Stimulated activated CD8-positive, alpha-beta memory T cell treated with anti-CD3 and anti-CD28 coated beads, Interleukin-15, amount 100 ng/mL, for 24 hours (primary cell): ENCODE measurements around the gene NEK8.
A peak's percentile ranks its signal among the peaks of the same experiment; 100 is the strongest.
"Not testable (repeated sequence)": the region's sequence is repeated elsewhere in the genome, so short reads cannot be mapped to it uniquely, and the experiment has no call there.

Experiments
- DNase-seq: peaks from one replicate; pipeline ENCODE4 v3.0.0-alpha.2; 2020; ENCODE audit warnings: low read depth

The NEK8 gene

DNA sequence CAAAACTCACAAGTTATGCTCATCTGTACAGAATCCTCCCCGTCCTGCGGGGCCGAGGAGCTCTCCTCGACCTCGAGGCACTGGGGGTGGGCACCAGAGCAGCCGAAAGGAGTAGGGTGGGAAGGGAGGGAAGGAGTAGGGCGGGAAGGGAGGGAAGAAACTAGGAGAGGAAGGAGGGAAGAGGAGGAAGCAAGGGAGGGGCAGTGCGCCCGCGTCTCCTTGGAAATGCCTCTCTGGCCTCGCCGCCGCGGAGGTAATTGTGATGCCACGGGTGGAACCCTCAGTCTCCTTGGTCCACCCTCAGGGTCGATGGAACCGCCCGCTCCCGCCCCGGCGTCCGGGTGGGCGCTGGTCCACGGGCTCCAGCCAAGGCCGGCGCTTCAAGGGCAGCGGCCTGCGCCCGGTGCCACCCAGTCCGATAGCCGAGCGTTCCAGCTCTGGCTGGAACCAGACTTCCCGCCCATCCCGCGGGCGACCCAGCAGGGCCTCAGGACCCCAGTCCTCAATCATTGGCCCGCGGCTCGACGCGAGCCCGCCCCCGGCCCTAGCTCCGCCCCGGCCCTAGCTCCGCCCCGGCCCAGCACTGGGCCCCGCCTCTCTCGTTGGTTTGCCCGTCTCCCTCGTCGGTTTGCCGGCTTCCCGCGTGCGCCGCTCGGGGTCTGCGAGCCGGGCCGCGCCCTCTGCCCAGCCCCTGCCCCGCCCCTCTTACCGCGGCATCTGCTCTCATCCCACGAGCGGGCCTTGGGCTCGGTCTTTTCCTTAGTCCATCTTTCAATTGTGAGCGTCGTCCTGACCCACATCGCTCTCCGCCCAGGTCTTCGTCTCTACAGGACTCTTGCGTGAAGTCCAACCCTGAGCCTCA is 17.5 kb upstream of the NEK8 start:
- DNase-seq, result peak; percentile 78

DNA sequence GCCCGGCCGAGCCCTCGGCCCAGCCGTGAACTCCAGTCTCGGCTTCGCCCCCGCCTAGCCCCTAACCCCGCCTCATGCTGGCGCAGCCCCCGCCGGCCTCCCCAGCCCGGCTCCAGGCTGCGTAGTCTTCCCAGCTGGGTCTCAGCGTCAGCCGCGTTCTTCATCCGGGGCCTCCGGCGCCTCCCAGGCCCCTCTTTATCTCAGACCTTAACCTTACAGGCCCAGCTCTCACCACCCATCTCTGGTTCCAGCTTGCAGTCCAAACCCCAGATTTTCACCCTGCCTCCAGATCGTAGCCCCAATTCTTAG is 16.9 kb upstream of the NEK8 start, which contains the start of gene PROCA1:
PROCA1 (minus strand) TSS at position 166 of the 309 bp plus-strand sequence. CDS start 228 bp downstream, outside the sequence.
- DNase-seq, result no peak

DNA sequence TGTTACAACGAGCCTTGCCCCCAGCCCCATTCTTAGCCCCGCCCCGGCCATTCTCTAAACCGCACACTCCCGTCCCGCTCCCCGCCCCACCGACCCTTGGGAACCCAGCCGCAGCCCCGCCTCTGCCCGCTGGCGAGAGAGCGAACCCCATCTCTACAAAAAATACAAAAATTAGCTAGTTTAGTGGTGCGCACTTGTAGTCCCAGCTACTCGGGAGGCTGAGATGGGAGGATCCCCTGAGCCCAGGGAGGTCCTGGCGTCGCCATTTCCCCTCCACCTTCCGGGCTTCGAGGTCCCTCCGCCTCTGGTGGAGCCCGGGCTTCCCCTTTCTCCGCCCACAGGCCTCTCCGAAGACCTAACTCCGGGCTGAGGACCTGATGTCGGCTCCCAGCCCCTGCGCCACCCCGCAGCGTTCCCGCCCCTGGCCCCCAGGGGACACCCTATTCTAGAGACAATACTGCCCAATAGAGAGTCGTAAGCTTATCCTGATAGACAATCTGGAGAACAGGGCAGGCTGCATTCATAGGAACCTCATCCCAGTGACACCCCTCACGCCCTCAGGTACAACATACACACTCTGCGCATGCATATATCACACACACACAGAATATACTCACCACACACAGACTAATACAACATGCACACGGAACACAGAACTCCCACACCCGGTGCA is 16.4 kb upstream of the NEK8 start:
- DNase-seq, result no peak

DNA sequence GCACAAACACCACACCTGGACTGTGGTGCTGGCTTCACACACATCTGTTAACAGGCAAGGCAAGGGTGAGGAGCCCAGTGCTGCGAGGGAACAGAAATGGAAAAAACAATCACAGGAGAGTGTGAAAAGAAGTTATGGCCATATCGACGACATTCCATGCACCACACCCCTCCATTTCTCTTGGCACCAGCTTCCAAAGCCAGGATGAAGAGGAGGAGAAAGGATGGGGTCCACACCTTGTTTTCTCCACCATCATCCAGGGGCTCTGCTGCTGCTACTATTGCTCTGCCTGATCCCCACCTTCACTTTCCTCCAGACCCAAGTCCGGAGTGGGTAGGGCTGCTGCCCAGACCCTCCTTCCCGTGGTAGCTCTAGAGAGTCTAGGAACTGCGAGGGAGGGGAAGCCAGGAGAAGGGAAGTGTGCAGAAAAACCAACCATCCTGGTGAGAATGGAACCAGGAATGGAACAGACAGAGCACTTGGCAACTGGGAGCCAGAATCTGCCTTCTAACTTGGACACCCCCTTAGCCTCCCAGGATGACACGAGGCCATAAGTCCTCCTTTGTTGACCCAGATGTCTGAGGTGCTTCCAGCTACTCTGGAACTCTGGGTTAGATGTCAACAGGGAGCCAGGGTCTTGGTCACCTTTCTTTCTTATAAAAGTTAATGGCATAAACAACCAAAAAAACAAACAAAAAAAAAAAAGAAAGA is 15.7 kb upstream of the NEK8 start:
- no peak for DNase-seq

DNA sequence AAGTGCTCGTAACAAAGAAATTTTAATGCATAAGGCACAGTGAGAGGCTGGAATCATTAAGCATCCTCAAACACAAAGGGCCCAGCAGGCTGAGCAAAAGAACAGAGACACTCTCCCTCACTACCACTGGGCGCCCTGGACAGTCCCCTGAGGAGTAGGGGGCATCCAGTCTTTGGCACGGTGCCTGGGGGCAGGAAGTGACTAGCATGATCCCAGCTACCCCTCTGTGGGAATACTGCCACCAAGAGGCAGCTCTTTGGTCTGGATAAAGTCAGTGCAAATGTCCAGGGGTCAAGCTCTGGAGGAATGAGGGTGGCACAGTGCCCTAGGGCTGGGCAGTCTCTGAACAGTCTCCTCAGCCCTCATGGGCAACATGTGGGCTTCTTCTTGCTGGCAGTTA is 14.3 kb upstream of the NEK8 start:
- no peak for DNase-seq

DNA sequence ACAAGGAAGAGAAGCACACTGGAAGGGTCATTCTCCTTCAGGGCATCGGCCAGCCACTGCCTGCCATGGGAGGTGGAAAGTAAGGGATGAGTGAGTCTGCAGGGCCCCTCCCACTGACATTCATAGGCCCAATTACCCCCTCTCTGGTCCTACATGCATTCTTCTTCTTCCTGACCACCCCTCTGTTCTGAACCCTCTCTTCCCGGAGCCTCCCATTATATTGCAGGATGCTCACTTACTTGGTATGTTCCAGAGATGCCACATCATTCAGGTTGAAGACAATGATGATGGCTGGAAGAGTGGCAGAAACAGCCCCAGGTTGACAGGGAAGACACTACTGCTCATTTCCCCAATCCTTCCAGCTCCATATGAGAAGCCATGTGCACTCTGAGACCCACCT is 13.4 kb upstream of the NEK8 start:
- no peak for DNase-seq

DNA sequence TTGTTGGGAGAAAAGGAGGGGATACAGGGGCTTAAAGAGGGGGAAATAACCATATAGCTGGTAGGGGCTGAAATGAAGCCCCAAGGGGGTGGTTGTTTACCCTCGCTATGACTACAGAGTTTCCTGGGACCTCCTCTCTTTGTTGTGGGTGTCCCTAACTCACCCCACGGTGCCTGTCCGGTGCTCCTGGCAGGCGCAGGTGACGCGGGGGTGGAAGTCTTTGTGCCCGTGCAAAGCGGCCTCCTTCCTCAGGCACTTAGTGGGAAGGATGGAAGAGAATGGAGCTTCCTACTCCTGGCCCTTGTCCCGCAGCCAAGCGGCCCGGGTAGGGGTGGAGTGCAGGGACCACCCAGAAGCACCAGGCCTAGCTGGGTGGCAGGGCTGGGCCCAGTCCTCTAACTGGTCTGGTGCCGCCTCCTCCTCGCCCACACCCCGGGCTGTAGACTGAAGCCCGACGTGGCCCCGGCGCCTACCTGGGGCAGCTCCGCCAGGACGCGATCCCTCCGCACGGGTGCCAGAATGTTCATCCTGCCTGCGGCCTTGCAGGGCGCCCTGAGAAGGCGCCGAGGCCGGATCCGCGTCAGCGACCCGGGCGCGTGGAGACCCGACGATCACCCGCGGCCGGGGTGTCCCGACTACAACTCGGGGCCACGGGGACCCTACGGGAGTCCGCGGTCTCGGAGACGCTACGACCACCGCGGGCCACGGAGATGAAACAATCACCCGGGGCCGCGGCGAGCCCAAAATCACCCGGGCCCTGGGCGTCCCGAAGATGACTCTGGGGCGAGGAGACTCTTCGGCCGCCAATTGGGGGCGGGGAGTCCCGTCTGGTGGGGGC is 11.6 kb upstream of the NEK8 start:
- DNase-seq, result no peak

DNA sequence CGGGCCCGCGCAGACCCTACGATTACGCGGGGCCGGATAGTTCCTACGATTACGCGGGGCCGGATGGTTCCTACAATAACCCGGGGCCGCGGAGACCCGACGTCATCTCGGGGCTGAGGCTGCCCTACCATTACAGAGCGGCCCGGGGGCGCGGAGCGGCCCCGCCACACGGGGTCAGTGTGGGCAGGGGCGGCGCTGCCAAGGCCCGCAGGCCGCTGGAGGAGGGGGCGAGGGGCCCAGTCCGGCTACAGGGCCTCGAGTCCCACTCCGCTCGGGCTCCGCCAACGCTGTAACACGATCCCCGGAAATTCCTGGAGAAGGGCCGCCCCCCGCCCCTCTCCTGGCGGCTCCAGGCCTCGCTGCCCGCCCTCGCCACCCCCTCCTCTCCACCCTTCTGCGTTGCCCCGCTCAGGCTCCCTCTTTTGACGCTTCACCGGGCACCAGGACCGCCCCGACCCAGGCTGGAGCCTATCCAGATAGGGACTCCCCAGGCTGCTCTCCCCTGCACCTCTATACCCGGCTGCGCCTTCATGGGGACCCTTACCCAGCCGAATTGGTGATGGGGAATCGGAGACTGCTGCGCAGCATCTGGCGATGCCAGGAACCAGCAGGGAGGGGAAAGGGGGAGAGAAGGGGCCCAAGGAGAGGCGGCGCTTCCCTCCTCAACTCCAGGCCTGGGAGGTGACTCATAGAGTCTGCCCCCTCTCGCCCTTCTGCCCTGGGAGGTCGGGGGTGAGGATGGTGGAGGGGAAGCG is 10.8 kb upstream of the NEK8 start, which contains the start of gene RAB34:
RAB34 (minus strand) TSS at position 291 of the 755 bp plus-strand sequence. CDS start 602 bp downstream, outside the sequence.
- DNase-seq, result no peak

DNA sequence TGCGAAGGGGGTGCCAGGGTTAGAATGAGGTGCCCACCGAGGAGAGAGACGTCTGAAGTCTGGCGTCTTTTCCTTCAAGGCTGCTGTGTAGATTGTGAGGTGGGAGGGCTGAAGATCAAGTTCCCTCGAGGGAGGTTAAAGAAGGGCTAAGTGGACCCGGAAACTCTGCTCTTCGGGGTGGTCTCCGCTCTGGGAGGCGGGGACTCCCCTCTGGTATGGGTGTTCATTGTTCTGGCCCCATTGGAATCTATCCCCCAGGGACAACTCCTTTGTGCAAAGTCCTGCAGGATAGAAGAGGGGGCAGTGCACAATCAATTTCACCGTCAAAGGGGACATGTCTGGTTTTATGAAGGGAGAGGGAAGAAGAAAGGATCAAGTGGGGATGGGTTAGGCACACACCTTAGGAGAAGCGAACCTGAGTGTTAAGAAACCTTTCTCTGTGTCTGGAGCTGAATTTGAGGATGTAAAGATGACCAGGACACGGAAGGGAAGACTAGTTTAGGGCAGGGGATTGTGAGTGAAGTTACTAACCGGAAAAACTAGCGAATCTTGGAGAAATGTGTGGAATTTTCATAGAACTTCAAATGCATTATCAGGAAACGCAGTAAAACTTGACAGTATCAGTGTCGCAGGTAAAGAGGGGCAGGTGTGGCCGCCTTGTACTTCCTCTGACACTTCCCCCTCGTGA is 10.1 kb upstream of the NEK8 start:
- no peak for DNase-seq

DNA sequence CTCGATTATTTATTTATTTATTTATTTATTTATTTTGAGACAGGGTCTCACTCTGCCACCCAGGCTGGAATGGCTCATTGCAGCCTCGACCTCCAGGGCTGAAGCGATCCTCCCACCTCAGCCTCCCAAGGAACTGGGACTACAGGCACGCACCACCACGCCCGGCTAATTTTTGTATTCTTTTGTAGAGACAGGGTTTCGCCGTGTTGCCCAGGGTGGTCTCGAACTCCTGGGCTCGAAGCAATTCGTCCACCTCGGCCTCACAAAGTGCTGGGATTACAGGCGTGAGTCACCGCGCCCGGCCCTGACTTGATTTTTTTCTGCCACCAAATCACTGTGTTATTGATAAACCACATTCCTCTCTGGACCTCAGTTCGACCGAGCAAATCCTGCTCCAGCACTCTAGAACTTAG is 9.6 kb upstream of the NEK8 start:
- no peak for DNase-seq

DNA sequence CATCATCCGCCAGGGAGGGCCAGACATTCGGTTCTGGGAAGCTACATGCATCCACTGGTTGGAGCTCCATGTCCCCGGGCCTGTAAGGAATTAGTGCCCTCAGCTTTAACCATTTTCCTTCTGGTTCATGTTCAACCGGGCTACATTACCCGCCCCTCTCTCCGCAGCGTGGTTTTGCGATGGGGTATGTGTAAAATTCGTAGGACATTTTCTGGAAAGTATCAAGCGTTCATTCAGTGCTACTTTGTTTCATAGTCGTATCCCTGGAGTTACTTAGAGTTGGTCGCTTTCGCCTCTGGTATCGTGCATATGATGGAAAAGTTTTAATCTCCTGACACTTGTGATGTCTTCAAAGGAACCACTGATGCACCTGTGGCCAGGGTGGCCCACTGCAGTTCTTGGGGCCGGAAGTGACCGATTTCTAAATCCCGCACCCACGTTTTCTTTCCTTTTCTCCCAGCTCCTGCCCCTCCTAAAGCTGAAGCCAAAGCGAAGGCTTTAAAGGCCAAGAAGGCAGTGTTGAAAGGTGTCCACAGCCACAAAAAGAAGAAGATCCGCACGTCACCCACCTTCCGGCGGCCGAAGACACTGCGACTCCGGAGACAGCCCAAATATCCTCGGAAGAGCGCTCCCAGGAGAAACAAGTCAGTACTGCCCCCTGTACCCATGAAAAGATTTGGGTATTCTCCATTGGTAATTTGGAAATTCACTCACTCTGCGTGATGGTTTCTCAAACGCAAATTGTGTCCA is 8.2 kb upstream of the NEK8 start:
- DNase-seq, result no peak

DNA sequence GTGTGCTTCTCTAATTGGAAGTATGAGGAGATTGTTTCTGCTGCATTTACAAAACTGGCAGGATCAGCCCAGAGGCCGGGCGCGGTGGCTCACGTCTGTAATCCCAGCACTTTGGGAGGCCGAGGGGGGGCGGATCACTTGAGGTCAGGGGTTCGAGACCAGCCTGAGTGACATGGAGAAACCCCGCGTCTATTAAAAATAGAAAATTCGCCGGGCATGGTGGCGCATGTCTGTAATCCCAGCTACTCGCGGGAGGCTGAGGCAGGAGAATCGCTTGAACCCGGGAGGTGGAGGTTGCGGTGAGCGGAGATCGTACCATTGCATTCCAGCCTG is 7.6 kb upstream of the NEK8 start:
- DNase-seq, result not testable (repeated sequence)

DNA sequence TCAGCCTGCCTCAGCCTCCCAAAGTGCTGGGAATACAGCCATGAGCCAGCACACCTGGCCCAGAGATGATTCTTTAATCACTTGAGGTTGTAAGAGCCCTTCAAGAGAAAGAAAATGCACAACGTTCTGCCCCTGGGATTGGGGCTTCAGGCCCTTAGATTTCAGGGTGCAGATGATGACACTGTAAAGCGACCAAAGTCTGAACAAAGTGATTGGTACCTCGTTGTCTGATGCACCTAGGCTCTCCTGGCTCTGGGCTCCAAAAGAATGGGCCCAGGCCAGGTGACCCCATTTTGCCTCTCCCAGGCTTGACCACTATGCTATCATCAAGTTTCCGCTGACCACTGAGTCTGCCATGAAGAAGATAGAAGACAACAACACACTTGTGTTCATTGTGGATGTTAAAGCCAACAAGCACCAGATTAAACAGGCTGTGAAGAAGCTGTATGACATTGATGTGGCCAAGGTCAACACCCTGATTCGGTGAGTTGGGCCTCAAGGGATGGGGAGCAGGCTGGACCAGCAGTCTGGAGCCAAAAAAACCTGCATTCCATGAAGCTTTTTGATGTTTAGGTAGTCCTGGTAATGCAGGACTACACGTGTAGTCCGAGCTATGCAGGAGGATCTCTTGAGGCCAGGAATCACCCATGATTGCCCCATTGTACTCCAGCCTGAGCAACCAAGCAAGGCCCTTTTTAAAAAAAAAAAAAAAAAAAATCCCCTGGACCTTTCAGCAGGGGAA is 6.0 kb upstream of the NEK8 start:
- DNase-seq, result no peak

DNA sequence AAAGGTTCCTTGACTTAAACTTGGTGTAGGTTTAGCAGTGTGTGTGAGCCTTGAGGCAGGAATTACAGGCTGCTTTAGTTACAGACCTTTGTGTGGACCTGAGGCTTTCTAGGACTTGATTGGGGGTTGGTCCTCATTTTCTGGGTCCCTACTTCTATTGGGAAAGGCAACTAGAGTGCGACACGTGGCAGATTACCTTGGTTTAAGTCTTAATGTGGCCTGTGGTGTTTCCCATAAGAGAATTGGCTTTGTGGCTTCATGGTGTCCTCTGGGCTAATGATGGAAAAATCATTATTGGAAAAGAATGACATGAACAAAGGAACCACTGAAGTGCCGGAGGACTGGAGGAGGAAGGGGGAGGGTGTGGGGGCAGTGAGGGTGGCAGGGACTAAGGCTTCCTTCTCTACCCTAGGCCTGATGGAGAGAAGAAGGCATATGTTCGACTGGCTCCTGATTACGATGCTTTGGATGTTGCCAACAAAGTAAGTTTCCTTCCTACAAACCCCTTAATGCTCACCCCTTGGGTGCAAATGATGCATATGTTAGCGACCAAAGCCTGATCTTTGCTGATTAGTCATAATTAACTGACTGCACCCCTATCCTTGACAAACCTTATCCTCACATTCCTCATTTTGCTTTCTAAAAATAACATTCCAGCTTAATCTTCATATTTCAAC is 5.3 kb upstream of the NEK8 start:
- DNase-seq, result no peak

DNA sequence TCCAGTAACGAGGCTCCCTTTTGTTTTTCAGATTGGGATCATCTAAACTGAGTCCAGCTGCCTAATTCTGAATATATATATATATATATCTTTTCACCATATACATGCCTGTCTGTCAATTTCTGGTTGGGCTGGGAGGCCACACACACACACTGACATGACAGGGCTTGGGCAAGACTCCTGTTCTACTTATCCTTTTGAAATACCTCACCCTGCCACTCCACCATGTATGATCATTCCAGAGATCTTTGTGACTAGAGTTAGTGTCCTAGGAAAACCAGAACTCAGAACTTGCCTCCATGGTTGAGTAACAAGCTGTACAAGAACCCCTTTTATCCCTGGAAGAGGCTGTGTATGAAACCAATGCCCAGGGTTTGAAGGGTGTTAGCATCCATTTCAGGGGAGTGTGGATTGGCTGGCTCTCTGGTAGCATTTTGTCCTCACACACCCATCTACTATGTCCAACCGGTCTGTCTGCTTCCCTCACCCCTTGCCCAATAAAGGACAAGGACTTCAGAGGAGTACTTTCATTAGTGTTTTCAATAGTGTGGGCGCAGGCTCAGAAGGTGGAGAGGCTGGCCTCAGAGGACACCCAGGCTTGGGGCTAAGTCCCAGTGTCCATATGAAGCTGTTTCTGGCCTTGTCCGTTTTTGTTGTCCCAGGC is 4.6 kb upstream of the NEK8 start:
- DNase-seq, result not testable (repeated sequence)

DNA sequence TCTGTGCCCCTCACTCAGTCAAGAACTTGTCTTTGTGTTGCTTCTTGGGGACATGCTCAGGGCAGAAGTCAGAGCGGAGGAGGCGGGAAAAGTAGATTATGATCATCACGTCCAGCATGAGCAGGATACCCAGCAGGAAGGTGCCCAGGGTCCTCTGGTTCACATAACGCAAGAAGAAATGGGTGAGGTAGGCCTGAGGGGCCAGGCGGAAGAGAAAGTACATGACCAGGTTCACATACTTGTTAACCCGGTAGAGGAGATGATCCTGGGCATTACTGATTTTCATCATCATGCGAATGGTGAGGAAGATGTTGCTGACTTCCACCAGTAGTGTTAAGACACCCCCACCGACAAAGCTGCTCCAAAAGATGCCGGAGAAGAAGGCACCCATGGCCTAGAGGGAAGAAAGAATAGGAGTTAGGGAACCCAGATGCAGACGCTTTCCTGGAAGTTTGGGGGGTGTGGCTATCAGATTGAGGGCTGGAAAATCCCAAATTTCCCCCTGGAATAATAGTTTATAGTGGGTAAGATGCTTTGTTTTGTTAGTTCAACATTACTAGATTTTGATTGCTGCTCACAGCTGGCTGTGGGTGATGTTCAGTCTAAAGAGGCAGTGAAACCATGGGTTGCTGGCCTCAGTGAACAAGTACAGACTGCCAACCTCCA is 4.0 kb upstream of the NEK8 start:
- no peak for DNase-seq

DNA sequence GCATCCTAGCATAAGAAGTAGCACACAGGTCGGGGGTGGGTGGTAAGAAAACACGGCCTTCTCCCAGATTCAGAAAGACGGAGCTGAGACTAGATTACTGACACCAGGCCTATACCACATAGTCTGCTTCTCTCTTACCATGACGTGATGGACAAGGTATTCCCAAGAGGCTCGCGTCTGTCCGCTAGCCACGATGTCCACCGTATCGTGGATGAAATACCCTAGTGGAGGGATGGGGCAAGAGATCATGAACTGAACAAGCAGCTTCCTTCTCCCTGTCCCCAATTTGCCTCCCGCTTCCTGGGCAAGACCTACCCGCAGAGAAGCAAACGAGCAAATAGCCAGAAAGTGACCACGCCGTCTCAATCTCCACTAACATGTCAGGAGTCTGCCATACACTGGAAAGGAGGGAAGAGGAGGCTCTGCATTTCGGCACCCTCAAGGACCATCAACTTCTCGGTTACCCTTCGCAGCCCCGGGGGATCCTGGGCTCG is 3.4 kb upstream of the NEK8 start:
- no peak for DNase-seq
